Ectodermal cell (in vitro differentiated cells): ENCODE data around the gene PRPSAP2.

ENCODE experiments used
- H3K27ac ChIP-seq: 2 replicates; pipeline ENCODE4 v1.7.0; 2013; ENCODE audit warnings: mild to moderate bottlenecking, low read depth, low read length; ENCODE audit not compliant: insufficient read depth, poor library complexity, severe bottlenecking
- H3K27me3 ChIP-seq: 2 replicates; pipeline ENCODE4 v1.7.0; 2013; ENCODE audit warnings: mild to moderate bottlenecking, low read length; ENCODE audit not compliant: insufficient read depth, control insufficient read depth, poor library complexity, severe bottlenecking
- H3K36me3 ChIP-seq: one replicate; pipeline ENCODE4 v1.7.0; 2013; ENCODE audit warnings: low read length; ENCODE audit not compliant: control insufficient read depth, insufficient read depth
- H3K4me1 ChIP-seq: one replicate; pipeline ENCODE4 v1.7.0; 2013; ENCODE audit warnings: low read length; ENCODE audit not compliant: control insufficient read depth, insufficient read depth
- H3K4me3 ChIP-seq: 2 replicates; pipeline ENCODE4 v1.7.0; 2013; ENCODE audit warnings: low read depth, low read length, control low read depth; ENCODE audit not compliant: insufficient read depth
- H3K9me3 ChIP-seq: 2 replicates; pipeline ENCODE4 v1.7.0; 2013; ENCODE audit warnings: mild to moderate bottlenecking, low read length, moderate library complexity; ENCODE audit not compliant: control insufficient read depth
- WGBS, 2 experiments: methylation state at CpG; one replicate each; pipeline ENCODE4 v1.1.7; 2013; ENCODE audit warnings: missing lambda C conversion rate in 2 of 2; 5-methylcytosine and 5-hydroxymethylcytosine counted together

Gene PRPSAP2

GRCh38 chr17:18889658-18890057, 31.7 kb downstream of the PRPSAP2 start:
- Histone ChIP-seq H3K27me3 (no peaks in the 10 kb centered on the region), H3K4me3 (no peak overlapping the region), H3K36me3 (peaks cover 43% of the 10 kb centered on the region), H3K27ac (no peak overlapping the region), H3K4me1 (no peaks in the 10 kb centered on the region), H3K9me3 (no peaks in the 10 kb centered on the region)
- 95 to 98% methylated on average over 5 of the region's 5 CpGs for WGBS, 2 experiments

GRCh38 chr17:18891541-18891940, 33.6 kb downstream of the PRPSAP2 start:
- H3K27ac ChIP-seq: no peak overlapping the region
- H3K4me3 ChIP-seq: no peak overlapping the region
- 94 to 96% methylated on average over 6 of the region's 6 CpGs for WGBS, 2 experiments
- no peaks in the 10 kb centered on the region for H3K9me3 ChIP-seq
- H3K36me3 ChIP-seq: peaks cover 33% of the 10 kb centered on the region
- H3K4me1 ChIP-seq: no peaks in the 10 kb centered on the region
- no peaks in the 10 kb centered on the region for H3K27me3 ChIP-seq

DNA sequence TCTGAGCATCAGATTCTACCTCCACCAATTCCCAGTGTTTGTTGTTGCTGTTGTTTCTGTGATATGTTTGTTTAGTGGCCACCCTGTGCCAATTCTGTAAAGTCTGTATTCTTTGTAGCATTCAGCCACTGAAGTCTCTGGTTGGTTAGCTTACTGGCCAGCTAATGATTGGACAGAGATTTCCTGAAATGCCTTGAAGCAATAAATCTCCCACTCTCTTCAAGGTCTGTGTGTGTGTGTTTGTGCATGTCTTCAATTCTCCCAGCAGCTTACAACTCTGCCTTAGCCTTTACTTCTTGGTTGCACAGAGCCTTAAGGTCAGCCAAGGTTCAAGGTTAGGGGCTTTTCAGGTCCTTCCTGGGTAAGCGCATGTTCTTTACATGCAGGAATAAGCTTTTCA, 38.2 kb downstream of the PRPSAP2 start:
- no peak overlapping the region for H3K4me3 ChIP-seq
- H3K27me3 ChIP-seq: no peaks in the 10 kb centered on the region
- H3K27ac ChIP-seq: no peak overlapping the region
- H3K9me3 ChIP-seq: no peaks in the 10 kb centered on the region
- H3K36me3 ChIP-seq: peaks cover 34% of the 10 kb centered on the region
- WGBS, 2 experiments: 89 to 96% methylated on average over 1 of the region's 1 CpG
- H3K4me1 ChIP-seq: no peaks in the 10 kb centered on the region

GRCh38 chr17:18896947-18897346, 39.0 kb downstream of the PRPSAP2 start:
- Histone ChIP-seq H3K36me3 (peaks cover 29% of the 10 kb centered on the region), H3K9me3 (no peaks in the 10 kb centered on the region)

DNA sequence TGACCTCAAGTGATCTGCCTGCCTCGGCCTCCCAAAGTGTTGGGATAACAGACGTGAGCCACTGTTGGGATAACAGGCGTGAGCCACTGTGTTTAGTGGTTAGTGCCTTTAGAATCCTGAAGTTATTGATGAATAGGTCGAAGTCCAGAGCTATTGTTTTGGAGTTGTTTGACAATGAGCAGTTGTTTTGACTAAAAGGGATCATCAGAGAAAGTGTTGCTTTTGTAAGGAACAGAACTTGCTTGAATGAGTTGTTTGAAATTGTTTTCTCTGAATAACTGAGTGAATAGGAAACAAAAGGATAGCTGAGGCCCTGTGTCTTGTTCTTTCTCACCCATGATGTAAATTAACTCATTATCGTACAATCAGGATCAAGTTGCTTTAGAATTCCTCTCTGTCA, 46.6 kb downstream of the PRPSAP2 start:
- no peak overlapping the region for H3K27ac ChIP-seq
- no peaks in the 10 kb centered on the region for H3K27me3 ChIP-seq
- H3K9me3 ChIP-seq: no peaks in the 10 kb centered on the region
- H3K4me3 ChIP-seq: no peak overlapping the region
- H3K4me1 ChIP-seq: no peaks in the 10 kb centered on the region
- peaks cover 12% of the 10 kb centered on the region for H3K36me3 ChIP-seq
- 73 to 86% methylated on average over 5 of the region's 5 CpGs for WGBS, 2 experiments

More at GRCh38 chr17:18896947-18897346, 39.0 kb downstream of the PRPSAP2 start:
- no peak overlapping the region for H3K4me3 ChIP-seq
- WGBS, 2 experiments: 96 to 98% methylated on average over 2 of the region's 2 CpGs
- H3K27me3 ChIP-seq: no peaks in the 10 kb centered on the region
- no peak overlapping the region for H3K27ac ChIP-seq
- H3K4me1 ChIP-seq: no peaks in the 10 kb centered on the region

DNA sequence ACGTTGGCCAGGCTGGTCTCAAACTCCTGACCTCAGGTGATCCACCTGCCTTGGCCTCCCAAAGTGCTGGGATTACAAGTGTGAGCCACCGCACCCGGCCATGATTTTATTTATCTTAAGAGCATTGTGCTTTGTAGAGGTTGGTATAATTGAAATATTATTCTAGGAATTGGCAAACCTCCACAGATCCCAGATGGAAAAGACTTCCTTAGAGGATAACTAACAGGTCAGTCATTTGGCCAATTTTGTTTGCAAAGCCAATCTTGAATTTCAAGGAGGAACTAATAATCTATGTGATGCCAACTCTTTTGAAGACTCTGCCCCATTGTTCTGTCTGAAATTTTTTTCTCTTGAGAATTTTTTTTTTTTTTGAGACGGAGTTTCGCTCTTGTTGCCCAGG, 47.3 kb downstream of the PRPSAP2 start:
- 88 to 93% methylated on average over 5 of the region's 5 CpGs for WGBS, 2 experiments
- Histone ChIP-seq H3K27me3 (no peaks in the 10 kb centered on the region), H3K4me1 (no peaks in the 10 kb centered on the region), H3K9me3 (no peaks in the 10 kb centered on the region), H3K27ac (no peak overlapping the region), H3K36me3 (peaks cover 9% of the 10 kb centered on the region), H3K4me3 (no peak overlapping the region)

GRCh38 chr17:18910326-18910725, 52.4 kb downstream of the PRPSAP2 start:
- H3K27me3 ChIP-seq: no peaks in the 10 kb centered on the region
- no peaks in the 10 kb centered on the region for H3K9me3 ChIP-seq
- peaks cover 22% of the 10 kb centered on the region for H3K36me3 ChIP-seq
- 89 to 99% methylated on average over 5 of the region's 5 CpGs for WGBS, 2 experiments
- no peak overlapping the region for H3K4me3 ChIP-seq
- H3K4me1 ChIP-seq: no peaks in the 10 kb centered on the region
- H3K27ac ChIP-seq: no peak overlapping the region

DNA sequence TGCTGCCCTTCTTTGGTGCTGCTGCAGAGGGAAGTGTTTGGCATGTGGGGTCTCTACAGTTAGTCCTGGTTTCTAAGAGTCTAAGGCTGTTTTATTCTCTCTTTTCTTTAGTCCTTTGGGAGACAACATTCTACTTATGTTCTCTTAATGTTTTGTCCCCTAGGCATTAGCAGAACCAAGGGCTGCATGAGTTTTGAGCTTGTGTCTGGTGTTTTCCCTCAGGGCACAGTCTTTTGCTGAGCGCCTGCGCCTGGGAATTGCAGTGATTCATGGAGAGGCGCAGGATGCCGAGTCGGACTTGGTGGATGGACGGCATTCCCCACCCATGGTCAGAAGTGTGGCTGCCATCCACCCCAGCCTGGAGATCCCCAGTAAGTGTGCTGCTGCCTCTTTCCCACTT, 53.0 kb downstream of the PRPSAP2 start:
- Histone ChIP-seq H3K27me3 (no peaks in the 10 kb centered on the region), H3K9me3 (no peaks in the 10 kb centered on the region), H3K4me3 (no peak overlapping the region), H3K4me1 (no peaks in the 10 kb centered on the region), H3K36me3 (peaks cover 28% of the 10 kb centered on the region), H3K27ac (no peak overlapping the region)
- WGBS, 2 experiments: 94 to 97% methylated on average over 6 of the region's 6 CpGs

DNA sequence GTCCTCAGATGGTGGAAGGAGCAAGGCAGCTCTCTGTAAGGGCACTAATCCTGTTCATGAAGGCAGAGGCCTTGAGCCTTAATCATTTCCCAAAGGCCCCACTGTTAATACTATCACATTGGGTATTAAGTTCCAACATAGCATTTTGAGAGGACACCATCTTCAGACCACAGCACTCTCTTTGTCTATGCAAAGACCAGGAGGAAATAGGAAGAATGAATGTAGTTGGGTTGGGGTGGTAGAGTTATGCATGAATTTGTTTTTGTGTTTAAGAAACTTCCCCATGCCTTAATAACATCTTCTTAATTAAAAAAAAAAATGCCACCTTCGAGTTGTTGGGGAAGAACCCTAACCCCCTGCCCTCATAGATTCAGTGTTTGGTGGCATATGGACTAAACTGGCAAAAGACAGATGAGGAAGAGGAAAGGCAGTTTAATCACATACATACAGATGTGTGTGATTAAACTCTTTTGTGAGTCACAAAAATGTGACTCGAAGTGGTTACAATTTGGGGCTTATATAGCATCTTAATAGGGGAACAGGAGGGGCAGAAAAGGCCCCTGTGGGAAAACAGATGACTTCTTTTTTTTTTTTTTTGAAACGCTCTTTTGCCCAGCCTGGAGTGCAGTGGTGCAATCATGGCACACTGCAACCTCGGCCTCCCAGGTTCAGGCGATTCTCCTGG, 59.0 kb downstream of the PRPSAP2 start:
- H3K4me3 ChIP-seq: no peak overlapping the region
- no peaks in the 10 kb centered on the region for H3K27me3 ChIP-seq
- 81 to 85% methylated on average over 4 to 5 of the region's 5 CpGs for whole genome bisulfite sequencing, 2 experiments
- no peaks in the 10 kb centered on the region for H3K9me3 ChIP-seq
- no peak overlapping the region for H3K27ac ChIP-seq
- H3K36me3 ChIP-seq: peaks cover 26% of the 10 kb centered on the region
- no peaks in the 10 kb centered on the region for H3K4me1 ChIP-seq

DNA sequence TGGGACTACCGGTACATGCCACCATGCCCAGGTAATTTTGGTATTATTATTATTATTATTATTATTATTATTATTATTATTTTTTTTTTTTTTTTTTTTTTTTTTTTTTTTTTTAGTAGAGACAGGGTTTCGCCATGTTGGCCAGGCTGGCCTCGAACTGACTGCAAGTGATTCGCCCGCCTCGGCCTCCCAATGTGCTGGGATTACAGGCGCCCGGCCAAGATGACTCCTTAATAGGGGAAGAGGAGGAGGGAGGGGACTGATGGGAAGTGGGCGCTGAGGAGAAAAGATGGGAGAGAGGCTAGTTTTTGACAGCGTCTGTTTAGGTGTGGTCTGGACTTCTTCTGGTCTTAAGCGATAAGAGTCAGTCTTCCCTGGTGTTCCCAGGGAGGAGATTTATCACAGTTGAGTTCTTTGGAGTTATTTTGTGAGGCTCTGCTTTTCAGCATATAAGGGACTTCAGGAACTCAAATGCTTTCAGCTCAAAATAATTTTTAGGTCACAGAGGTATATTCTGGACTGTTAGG, 59.6 kb downstream of the PRPSAP2 start:
- Histone ChIP-seq H3K4me1 (no peaks in the 10 kb centered on the region), H3K27me3 (no peaks in the 10 kb centered on the region), H3K4me3 (no peak overlapping the region), H3K36me3 (peaks cover 26% of the 10 kb centered on the region), H3K27ac (no peak overlapping the region), H3K9me3 (no peaks in the 10 kb centered on the region)
- WGBS, 2 experiments: 90 to 95% methylated on average over 10 of the region's 11 CpGs
